Activated naive CD4-positive, alpha-beta T cell treated with anti-CD3 and anti-CD28 coated beads, Interleukin-2, amount 10 ng/mL, durations not matched to agents 7 days and 5 days (primary cell): ENCODE results near the gene OR13C2.

Experiments
- CTCF ChIA-PET: fragments of 350-600 bp; sonication (Branson Sonifier 250); formaldehyde crosslinking; loops from one replicate; lab custom pipeline; 2021; ENCODE audit warnings: antibody characterized with exemption; lab: Charles Lee
- DNase-seq: peaks from one replicate; pipeline ENCODE4 v3.0.0-alpha.2; 2020
- H3K27ac Mint-ChIP-seq: one replicate; pipeline ENCODE4 v1.8.0; 2021; ENCODE audit warnings: mild to moderate bottlenecking, moderate library complexity, mixed read lengths
- H3K27me3 Mint-ChIP-seq: one replicate; pipeline ENCODE4 v1.8.0; 2021; ENCODE audit warnings: mild to moderate bottlenecking, mixed read lengths
- H3K36me3 Mint-ChIP-seq: one replicate; pipeline ENCODE4 v1.8.0; 2021; ENCODE audit warnings: mixed read lengths
- H3K4me1 Mint-ChIP-seq: one replicate; pipeline ENCODE4 v1.8.0; 2021; ENCODE audit warnings: mixed read lengths
- H3K4me3 Mint-ChIP-seq: one replicate; pipeline ENCODE4 v1.8.0; 2021; ENCODE audit warnings: mild to moderate bottlenecking, moderate library complexity, mixed read lengths
- H3K9me3 Mint-ChIP-seq: one replicate; pipeline ENCODE4 v1.8.0; 2021; ENCODE audit warnings: mixed read lengths

OR13C2 gene

GRCh38 chr9:104577263-104577662 is 28.2 kb downstream of the OR13C2 start:
- peaks cover 2% of the 10 kb centered on the region for H3K9me3 Mint-ChIP-seq
- H3K27ac Mint-ChIP-seq: no peak overlapping the region
- no peaks in the 10 kb centered on the region for H3K36me3 Mint-ChIP-seq
- no peaks in the 10 kb centered on the region for H3K4me1 Mint-ChIP-seq
- no peaks in the 10 kb centered on the region for H3K27me3 Mint-ChIP-seq
- no peak for DNase-seq
- no peak overlapping the region for H3K4me3 Mint-ChIP-seq
- CTCF ChIA-PET: no interaction called here

DNA sequence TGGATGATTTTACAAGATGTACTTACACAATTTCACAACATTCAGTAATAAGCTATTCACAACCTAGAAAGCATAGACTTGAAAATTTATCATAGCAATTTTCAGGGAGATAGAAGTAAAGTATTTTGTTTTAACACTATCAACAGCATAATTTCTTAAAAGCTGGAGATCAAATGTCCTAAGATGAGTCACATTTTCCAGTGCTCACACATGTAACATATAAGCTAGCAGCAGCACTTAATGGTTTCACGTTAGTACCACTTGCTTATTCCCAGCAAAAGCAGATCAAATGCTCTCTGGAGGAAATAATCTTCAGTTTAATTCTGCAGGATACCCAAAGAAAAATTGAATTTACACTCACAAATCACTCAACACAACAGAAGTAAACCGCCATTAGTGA is 30.0 kb downstream of the OR13C2 start:
- H3K27ac Mint-ChIP-seq: no peak overlapping the region
- peaks cover 2% of the 10 kb centered on the region for H3K9me3 Mint-ChIP-seq
- H3K4me3 Mint-ChIP-seq: no peak overlapping the region
- no peaks in the 10 kb centered on the region for H3K4me1 Mint-ChIP-seq
- CTCF ChIA-PET: no interaction called here
- H3K27me3 Mint-ChIP-seq: no peaks in the 10 kb centered on the region
- no peaks in the 10 kb centered on the region for H3K36me3 Mint-ChIP-seq
- no peak for DNase-seq

- no peaks in the 10 kb centered on the region for H3K36me3 Mint-ChIP-seq
- no peaks in the 10 kb centered on the region for H3K4me1 Mint-ChIP-seq
- CTCF ChIA-PET: no interaction called here
- no peaks in the 10 kb centered on the region for H3K27me3 Mint-ChIP-seq
- H3K9me3 Mint-ChIP-seq: peaks cover 2% of the 10 kb centered on the region
- no peak overlapping the region for H3K4me3 Mint-ChIP-seq
- H3K27ac Mint-ChIP-seq: no peak overlapping the region
- DNase-seq: no peak
Measured at GRCh38 chr9:104572612-104573011, 32.8 kb downstream of the OR13C2 start.

- Mint-ChIP-seq H3K27me3 (no peaks in the 10 kb centered on the region), H3K9me3 (peaks cover 2% of the 10 kb centered on the region), H3K27ac (no peak within 1 kb of the TSS), H3K4me1 (no peaks in the 10 kb centered on the region), H3K36me3 (no peaks in the 10 kb centered on the region), H3K4me3 (no peak within 1 kb of the TSS)
- CTCF ChIA-PET: no interaction called here
- DNase-seq: no peak
Measured at GRCh38 chr9:104568868-104569267, 36.6 kb downstream of the OR13C2 start, which contains the start of gene OR13C8. OR13C8 (plus strand) TSS chr9:104569168; CDS start chr9:104569168, 0 bp downstream.

DNA sequence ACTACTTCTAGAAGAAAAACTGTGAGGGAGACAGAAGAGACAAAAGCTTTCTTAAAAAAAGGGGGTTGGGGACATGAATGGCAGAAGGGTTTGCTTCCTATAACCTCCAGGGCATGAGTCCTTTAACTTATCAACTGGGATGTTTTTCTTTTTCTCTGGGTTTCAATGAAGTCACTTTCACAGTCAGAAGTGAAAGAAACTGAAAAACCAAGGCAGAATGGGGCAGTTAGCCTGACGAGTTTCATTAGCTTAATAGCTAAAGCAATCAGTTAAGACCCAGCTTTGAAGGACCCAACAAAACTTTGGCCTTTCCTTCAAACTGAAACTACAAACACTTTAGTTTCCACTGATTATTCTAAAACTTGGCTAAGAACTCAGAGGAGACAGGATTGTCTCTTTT is 41.1 kb downstream of the OR13C2 start:
- DNase-seq: no peak
- Mint-ChIP-seq H3K27ac (no peak overlapping the region), H3K9me3 (no peaks in the 10 kb centered on the region), H3K27me3 (no peaks in the 10 kb centered on the region), H3K4me1 (no peaks in the 10 kb centered on the region), H3K36me3 (no peaks in the 10 kb centered on the region), H3K4me3 (no peak overlapping the region)
- CTCF ChIA-PET: no interaction called here

DNA sequence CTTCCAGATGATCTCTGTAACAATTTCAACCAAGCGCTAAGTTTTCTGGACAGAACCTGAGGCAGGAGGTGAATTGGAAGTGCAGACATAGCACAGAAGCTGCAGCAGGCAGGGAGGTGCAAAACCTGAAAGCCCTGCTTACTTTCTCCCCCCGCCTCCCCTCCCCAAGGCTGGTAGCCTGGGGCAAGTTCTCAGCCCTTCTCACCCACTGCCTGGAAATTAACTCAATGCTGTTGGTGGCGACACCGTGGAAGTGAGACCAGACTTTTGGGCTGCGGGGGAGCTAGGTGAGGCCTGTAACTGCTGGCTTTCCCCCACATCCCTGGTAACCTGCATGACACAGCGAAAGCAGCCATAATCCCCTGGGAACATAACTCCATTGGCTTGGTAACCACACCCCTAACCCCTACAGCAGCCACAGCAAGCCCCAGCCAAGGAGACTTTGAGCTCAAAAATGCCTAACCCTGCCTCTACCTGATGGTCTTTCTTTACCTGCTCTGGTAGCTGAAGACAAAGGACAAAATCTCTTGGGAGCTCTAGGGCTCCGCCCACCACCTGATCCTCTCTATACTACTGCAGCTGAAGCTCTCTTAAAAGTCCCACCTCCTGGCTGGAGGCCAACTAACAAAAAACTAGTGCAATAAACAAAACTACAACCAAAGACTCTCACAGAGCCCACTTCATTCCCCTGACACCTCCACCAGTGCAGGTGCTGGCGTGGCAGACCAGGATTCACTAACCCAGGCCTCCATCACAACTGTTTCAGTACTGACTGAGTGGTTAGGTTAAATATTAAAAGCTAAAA is 48.4 kb downstream of the OR13C2 start:
- Mint-ChIP-seq H3K9me3 (peaks cover 6% of the 10 kb centered on the region), H3K36me3 (no peaks in the 10 kb centered on the region), H3K27me3 (no peaks in the 10 kb centered on the region), H3K27ac (no peak overlapping the region), H3K4me3 (no peak overlapping the region), H3K4me1 (no peaks in the 10 kb centered on the region)
- CTCF ChIA-PET: no interaction called here
- DNase-seq: no peak

DNA sequence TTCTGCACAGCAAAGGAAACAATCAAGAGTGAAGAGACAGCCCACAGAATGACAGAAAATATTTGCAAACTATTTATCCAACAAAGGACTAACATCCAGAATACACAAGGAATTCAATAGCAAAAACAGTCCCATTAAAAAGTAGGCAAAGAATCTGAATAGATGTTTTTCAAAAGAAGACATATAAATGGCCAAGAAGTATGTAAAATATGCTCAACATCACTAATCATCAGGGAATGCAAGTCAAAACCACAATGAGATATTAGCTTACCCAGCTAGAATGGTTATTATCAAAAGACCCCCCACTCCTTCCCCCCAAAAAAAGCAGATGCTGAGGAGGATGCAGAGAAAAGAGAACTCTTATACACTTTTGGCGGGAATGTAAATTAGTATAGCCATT is 49.9 kb downstream of the OR13C2 start:
- H3K9me3 Mint-ChIP-seq: peaks cover 6% of the 10 kb centered on the region
- H3K27me3 Mint-ChIP-seq: no peaks in the 10 kb centered on the region
- no peaks in the 10 kb centered on the region for H3K36me3 Mint-ChIP-seq
- CTCF ChIA-PET: no interaction called here
- H3K4me1 Mint-ChIP-seq: no peaks in the 10 kb centered on the region
- no peak overlapping the region for H3K4me3 Mint-ChIP-seq
- no peak overlapping the region for H3K27ac Mint-ChIP-seq
- no peak for DNase-seq
